Astrocyte (in vitro differentiated cells and primary cell): Measurements from ENCODE around the gene EIF2S2.

Experiments
- CTCF ChIP-seq: IDR thresholded peaks from 2 replicates; pipeline ENCODE4 v1.5.1; 2011; ENCODE audit warnings: low read depth, mild to moderate bottlenecking, inconsistent platforms, low read length, moderate library complexity; ENCODE audit not compliant: insufficient read depth
- EZH2 ChIP-seq: IDR thresholded peaks from 2 replicates; pipeline ENCODE4 v1.6.1; 2012; ENCODE audit warnings: mild to moderate bottlenecking, low read length, inconsistent platforms; ENCODE audit not compliant: insufficient read depth

- TF ChIP-seq CTCF = no peak
- TF ChIP-seq EZH2 = no peak
Observed at GRCh38 chr20:34065260-34065659, 46.8 kb downstream of the EIF2S2 start.
